ENCODE results near the gene MEI1.

MEI1 gene

DNA sequence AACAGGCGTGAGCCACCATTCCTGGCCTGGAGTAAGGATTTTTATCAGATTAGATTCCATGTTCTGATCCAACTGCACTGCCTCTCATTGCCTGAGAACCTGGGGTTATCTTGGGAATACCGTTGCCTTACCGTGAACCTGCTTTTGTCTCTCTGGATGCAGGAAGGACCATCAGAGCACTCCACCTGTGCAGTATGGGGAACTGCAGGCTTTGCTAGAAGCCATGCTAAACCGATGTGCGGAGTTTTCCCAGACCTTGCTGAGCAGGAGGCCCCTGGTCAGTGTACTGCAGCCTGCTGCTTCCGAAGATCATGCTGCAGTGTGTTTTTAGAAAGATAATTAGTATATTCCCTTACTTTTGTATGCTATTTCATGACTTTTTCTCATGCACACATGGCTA, 43.6 kb downstream of the MEI1 start:
- TF ChIP-seq REST (IDR thresholded peaks at IDR 0.05; ENCODE audit: low read depth) (no peak), TCF12 (IDR thresholded peaks at IDR 0.05; ENCODE audit: low read depth) (no peak), FOXM1 (IDR thresholded peaks at IDR 0.05; ENCODE audit: borderline replicate concordance, low read depth) (no peak), TEAD4 (IDR thresholded peaks at IDR 0.05) (no peak), CEBPB (IDR thresholded peaks at IDR 0.05) (no peak), CREB1 (IDR thresholded peaks at IDR 0.05; ENCODE audit: low read depth) (no peak), RAD21 (IDR thresholded peaks at IDR 0.05; ENCODE audit: low read depth) (no peak)

GRCh38 chr22:41745968-41746367, 46.7 kb downstream of the MEI1 start:
- TF ChIP-seq ZBTB7A (IDR thresholded peaks at IDR 0.05; ENCODE audit: low read depth) (no peak), TEAD4 (IDR thresholded peaks at IDR 0.05) (no peak), YY1 (IDR thresholded peaks at IDR 0.05; ENCODE audit: low read depth) (no peak), MAX (IDR thresholded peaks at IDR 0.05) (no peak), CEBPB (IDR thresholded peaks at IDR 0.05) (no peak), REST (IDR thresholded peaks at IDR 0.05; ENCODE audit: low read depth) (no peak), NFIC (IDR thresholded peaks at IDR 0.05) (no peak), USF1 (IDR thresholded peaks at IDR 0.05) (no peak), EP300 (IDR thresholded peaks at IDR 0.05; ENCODE audit: borderline replicate concordance) (no peak), TCF12 (IDR thresholded peaks at IDR 0.05; ENCODE audit: low read depth) (no peak)

DNA sequence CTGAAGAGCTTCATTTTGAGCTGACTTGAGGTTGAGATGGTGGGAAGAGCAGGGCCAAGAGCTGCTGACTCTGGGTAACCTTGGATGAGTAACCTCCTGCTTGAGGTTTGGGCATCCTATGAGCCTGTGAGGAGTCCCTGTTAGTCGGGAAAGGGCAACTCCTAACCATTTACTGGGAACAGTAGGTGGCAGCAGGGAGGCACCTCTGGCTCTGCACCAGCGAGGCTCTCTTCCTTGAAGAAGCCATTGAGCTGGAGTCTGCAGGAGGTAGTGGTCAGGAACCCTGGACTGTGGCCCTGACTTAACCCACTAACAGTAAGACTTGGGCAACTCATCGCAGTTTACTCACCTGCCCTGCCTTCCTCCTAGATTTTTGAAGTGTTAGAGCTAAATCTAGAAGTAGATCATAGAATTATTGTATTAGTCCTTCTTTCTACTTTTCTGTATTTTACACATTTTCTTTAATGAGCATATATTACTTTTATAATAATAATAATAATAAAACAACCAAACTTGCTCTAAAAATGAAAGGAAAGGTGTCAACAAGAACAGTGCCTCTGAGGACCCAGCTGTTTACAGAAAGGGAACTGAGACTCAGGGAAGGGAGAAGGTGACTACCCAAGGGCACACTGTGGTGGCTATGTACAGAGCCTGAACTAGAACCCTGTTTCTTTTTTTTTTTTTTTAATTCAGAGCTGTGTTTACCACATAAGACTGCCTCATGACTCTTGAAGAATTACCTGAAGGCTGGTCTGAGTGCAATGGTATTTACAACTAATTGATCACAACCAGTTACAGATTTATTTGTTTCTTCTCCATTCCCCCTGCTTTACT, 47.5 kb downstream of the MEI1 start:
- no peak for TF ChIP-seq FOXM1 (IDR thresholded peaks at IDR 0.05; ENCODE audit: borderline replicate concordance, low read depth)
- no peak for TF ChIP-seq EGR1 (IDR thresholded peaks at IDR 0.05)
- TF ChIP-seq REST (IDR thresholded peaks at IDR 0.05; ENCODE audit: low read depth): no peak
- TF ChIP-seq CREB1 (IDR thresholded peaks at IDR 0.05; ENCODE audit: low read depth): no peak
- no peak for TF ChIP-seq MAX (IDR thresholded peaks at IDR 0.05)
- TF ChIP-seq TEAD4 (IDR thresholded peaks at IDR 0.05): no peak
- no peak for TF ChIP-seq CEBPB (IDR thresholded peaks at IDR 0.05)
- TF ChIP-seq TCF12 (IDR thresholded peaks at IDR 0.05; ENCODE audit: low read depth): no peak
- peak; percentile 68; the same call in 1 of the 2 replicates for TF ChIP-seq YY1 (IDR thresholded peaks at IDR 0.05; ENCODE audit: low read depth)
- TF ChIP-seq USF1 (IDR thresholded peaks at IDR 0.05): no peak
- TF ChIP-seq TAF1 (IDR thresholded peaks at IDR 0.05; ENCODE audit: low read depth): no peak
- no peak for TF ChIP-seq NFIC (IDR thresholded peaks at IDR 0.05)
- no peak for TF ChIP-seq EP300 (IDR thresholded peaks at IDR 0.05; ENCODE audit: borderline replicate concordance)
- peak; percentile 90 for TF ChIP-seq RAD21 (IDR thresholded peaks at IDR 0.05; ENCODE audit: low read depth)
- no peak for TF ChIP-seq ZBTB7A (IDR thresholded peaks at IDR 0.05; ENCODE audit: low read depth)

Data from Ishikawa (cell line).